GM12878 (cell line): ENCODE results near the gene GRIK4. TPM values are rescaled to one million over a fixed set of nuclear protein-coding genes. Genes with fewer than 3 reads are reported as not detected.

Source experiments
- ATAC-seq: fragments of 200-7000 bp; cut with Tn5 transposase; 3 replicates; pipeline ENCODE4 v1.9.1; 2020; ENCODE audit warnings: mild to moderate bottlenecking, moderate library complexity
- BruUV-seq: library from RNA; stranded (reverse); fragments of 400-500 nt; replicated peaks from 2 replicates; lab custom pipeline; 2021; lab: Mats Ljungman, UMichigan
- CTCF ChIA-PET: fragments of 300-600 bp; sonication (Branson Sonifier 250); formaldehyde crosslinking; extraction: SDS; loops from one replicate; lab custom pipeline; 2021; ENCODE audit warnings: inconsistent platforms; lab: Yijun Ruan, JAX
- POLR2A ChIA-PET: fragments of 350-600 bp; formaldehyde crosslinking; extraction: SDS; loops from one replicate; lab custom pipeline; 2021; ENCODE audit warnings: inconsistent platforms; lab: Charles Lee
- RAD21 ChIA-PET: fragments of 300-600 bp; sonication (Branson Sonifier 250); formaldehyde crosslinking; loops from one replicate; lab custom pipeline; 2023; ENCODE audit warnings: antibody characterized with exemption; ENCODE audit not compliant: unreplicated experiment; lab: Charles Lee
- SMC1A ChIA-PET: fragments of 300-600 bp; sonication (Branson Sonifier 250); formaldehyde crosslinking; loops from one replicate; lab custom pipeline; 2023; ENCODE audit not compliant: unreplicated experiment, uncharacterized antibody; lab: Charles Lee
- DNase-seq: peaks from one replicate; pipeline ENCODE4 v3.0.0-alpha.2; 2011; ENCODE audit warnings: low read depth, low spot score
- FAIRE-seq: peaks from 3 replicates; lab custom pipeline; 2011; peaks lifted over from hg19 to GRCh38; lab: Jason Lieb, UNC
- H2AFZ ChIP-seq: 2 replicates; pipeline ENCODE4 v1.6.0; 2011; ENCODE audit warnings: low read depth, low read length, control low read depth; ENCODE audit not compliant: control insufficient read depth
- H3K27ac ChIP-seq: 2 replicates; pipeline ENCODE4 v1.5.1; 2011; ENCODE audit warnings: control low read depth; ENCODE audit not compliant: control insufficient read depth, insufficient read depth
- H3K27me3 ChIP-seq, 2 experiments: replicated peaks in 1 of 2; 2 replicates each; pipeline versions ENCODE4 v1.6.0 to v1.6.1; 2011; ENCODE audit warnings: low read length in 1 of 2; ENCODE audit not compliant: control insufficient read depth in 2 of 2, insufficient read depth in 2 of 2
- H3K36me3 ChIP-seq, 2 experiments: 2 replicates each; pipeline ENCODE4 v1.5.1; 2011; ENCODE audit warnings: low read length in 1 of 2; ENCODE audit not compliant: control insufficient read depth in 2 of 2, insufficient read depth in 2 of 2
- H3K4me1 ChIP-seq: 2 replicates; pipeline ENCODE4 v1.6.1; 2011; ENCODE audit warnings: mild to moderate bottlenecking, low read length, moderate library complexity, mixed read lengths; ENCODE audit not compliant: control insufficient read depth, insufficient read depth
- H3K4me2 ChIP-seq: 2 replicates; pipeline ENCODE4 v1.6.0; 2011; ENCODE audit warnings: control low read depth; ENCODE audit not compliant: control insufficient read depth, insufficient read depth
- H3K4me3 ChIP-seq: fragments of 200-600 bp; sonication (generic); 2 replicates; pipeline ENCODE4 v1.5.1; 2016
- H3K79me2 ChIP-seq: 2 replicates; pipeline ENCODE4 v1.6.0; 2011; ENCODE audit warnings: low read length; ENCODE audit not compliant: control insufficient read depth, insufficient read depth
- H3K9ac ChIP-seq: 2 replicates; pipeline ENCODE4 v1.8.0; 2011; ENCODE audit warnings: low read length, control low read depth, mixed read lengths; ENCODE audit not compliant: control insufficient read depth, insufficient read depth
- H3K9me3 ChIP-seq: replicated peaks from 3 replicates; pipeline ENCODE4 v1.5.1; 2011; ENCODE audit warnings: mild to moderate bottlenecking, low read length; ENCODE audit not compliant: control insufficient read depth, insufficient read depth
- H4K20me1 ChIP-seq: 2 replicates; pipeline ENCODE4 v1.6.0; 2011; ENCODE audit not compliant: control insufficient read depth, insufficient read depth
- BCL3 ChIP-seq: IDR thresholded peaks from 2 replicates; pipeline ENCODE4 v1.6.1; 2011; ENCODE audit warnings: borderline replicate concordance, low read depth, mild to moderate bottlenecking, moderate library complexity, low read length; ENCODE audit not compliant: insufficient read depth, poor library complexity, severe bottlenecking
- BCLAF1 ChIP-seq: fragments of 450-650 bp; IDR thresholded peaks from 2 replicates; pipeline ENCODE4 v1.6.1; 2017; ENCODE audit warnings: antibody characterized with exemption, mild to moderate bottlenecking, moderate library complexity
- CEBPB ChIP-seq, 2 experiments: fragments of 150-350 bp in 1 of 2; IDR thresholded peaks; 2 replicates each; pipeline ENCODE4 v1.6.1; 2012 to 2014; ENCODE audit warnings: low read depth in 2 of 2, low read length in 2 of 2, borderline replicate concordance in 1 of 2, inconsistent platforms in 1 of 2
- CREB1 ChIP-seq: IDR thresholded peaks from 2 replicates; pipeline ENCODE4 v1.6.1; 2012; ENCODE audit warnings: low read depth, mild to moderate bottlenecking, inconsistent platforms
- CTCF ChIP-seq, 3 experiments: IDR thresholded peaks in 2 of 3; conservative IDR thresholded peaks in 1 of 3; 2 replicates each; pipeline ENCODE4 v1.5.1; 2011; ENCODE audit warnings: low read depth in 3 of 3, low read length in 3 of 3, mild to moderate bottlenecking in 3 of 3, control low read depth in 2 of 3, moderate library complexity in 2 of 3, inconsistent platforms in 1 of 3, mixed read lengths in 1 of 3; ENCODE audit not compliant: control insufficient read depth in 2 of 3, insufficient read depth in 1 of 3; ENCODE audit errors: extremely low read depth in 1 of 3
- IRF5 ChIP-seq: fragments of 450-650 bp; IDR thresholded peaks from 2 replicates; pipeline ENCODE4 v1.6.1; 2017; ENCODE audit warnings: borderline replicate concordance
- KDM1A ChIP-seq: fragments of 200-600 bp; sonication (generic); IDR thresholded peaks from 2 replicates; pipeline ENCODE4 v1.6.1; 2016; ENCODE audit warnings: borderline replicate concordance
- MXI1 ChIP-seq: fragments of 150-350 bp; IDR thresholded peaks from 2 replicates; pipeline ENCODE4 v1.6.1; 2011; ENCODE audit warnings: low read depth, mild to moderate bottlenecking, inconsistent platforms, low read length, improper control_type of control experiment
- NFXL1 ChIP-seq: fragments of 450-650 bp; IDR thresholded peaks from 2 replicates; pipeline ENCODE4 v1.6.1; 2017; ENCODE audit warnings: antibody characterized with exemption, mild to moderate bottlenecking, borderline replicate concordance
- SREBF2 ChIP-seq: IDR thresholded peaks from 2 replicates; pipeline ENCODE4 v1.6.1; 2012; ENCODE audit warnings: mild to moderate bottlenecking, low read length
- TAF1 ChIP-seq: IDR thresholded peaks from 2 replicates; pipeline ENCODE4 v1.6.1; 2011; ENCODE audit warnings: mild to moderate bottlenecking, low read depth, low read length, borderline replicate concordance
- TARDBP ChIP-seq: IDR thresholded peaks from 2 replicates; pipeline ENCODE4 v1.6.1; 2016; ENCODE audit warnings: borderline replicate concordance
- ZNF207 ChIP-seq: fragments of 450-650 bp; IDR thresholded peaks from 2 replicates; pipeline ENCODE4 v1.6.1; 2014; ENCODE audit warnings: antibody characterized with exemption, mild to moderate bottlenecking, borderline replicate concordance
- ZNF384 ChIP-seq: IDR thresholded peaks from 2 replicates; pipeline ENCODE4 v1.6.1; 2012; ENCODE audit warnings: low read depth, mild to moderate bottlenecking, low read length, improper control_type of control experiment, borderline replicate concordance
- ZNF622 ChIP-seq: fragments of 450-650 bp; IDR thresholded peaks from 2 replicates; pipeline ENCODE4 v1.6.1; 2017; ENCODE audit warnings: mild to moderate bottlenecking, inconsistent platforms
- WGBS: methylation state at CpG from one replicate; pipeline ENCODE4 v1.1.6; 2016; ENCODE audit warnings: low lambda C conversion rate; ENCODE audit not compliant: insufficient replicate concordance, insufficient coverage; ENCODE audit errors: missing lambda C conversion rate; 5-methylcytosine and 5-hydroxymethylcytosine counted together
- in situ Hi-C: fragments of 300-500 bp; cut with MboI; formaldehyde crosslinking; loops from 9 replicates; pipeline ENCODE4 v1.14.3; 2018; ENCODE audit warnings: mixed read lengths
- intact Hi-C: fragments of 100-400 bp; cut with micrococcal nuclease; formaldehyde crosslinking; loops from one replicate; pipeline ENCODE4 v1.14.2; 2022; ENCODE audit not compliant: unreplicated experiment
- polyA plus RNA-seq, 11 experiments: library from polyadenylated mRNA; depleted of rRNA in 4 of 11; unstranded in 6 of 11; stranded (reverse) in 5 of 11; fragments of >200 nt; fragmentation: Nextera tagmentation in 4 of 11; fragmentation: Illumina TruSeq in 1 of 11; extraction: Ambion mirVana in 4 of 11; extraction: Trizol in 1 of 11; gene quantifications; 1 replicate in 1 of 11; 2 replicates in 10 of 11; pipeline versions ENCODE4 v1.2.1 to v1.2.3, GENCODE V29; 2011 to 2016; ENCODE audit warnings: inconsistent platforms in 2 of 11, missing spikeins in 2 of 11, low read depth in 1 of 11
- total RNA-seq, 4 experiments: library from RNA; depleted of rRNA in 3 of 4; stranded (reverse); fragments of >200 nt in 3 of 4; fragmentation: Illumina TruSeq in 1 of 4; extraction: Trizol in 1 of 4; gene quantifications; 2 replicates each; pipeline versions ENCODE4 v1.2.1 to v1.2.3, GENCODE V29; 2013 to 2021

The GRIK4 gene
- total and polyA plus RNA-seq, 10 of the 15 experiments (the other 5 are each of a cell fraction or from before 2014, with no cell fraction given): 0.33 to 3.6 (median 0.72) TPM

GRCh38 chr11:120587299-120587698 lies 75.8 kb downstream of the GRIK4 start:
- Histone ChIP-seq H3K79me2 (no peaks in the 10 kb centered on the region), H3K9me3 (no peaks in the 10 kb centered on the region; the same call in 2 of the 3 replicates), H3K36me3 (no peaks in the 10 kb centered on the region; a peak in 1 of 4 replicates), H3K27ac (no peak overlapping the region), H3K4me3 (no peak overlapping the region), H2AFZ (no peak overlapping the region), H4K20me1 (no peaks in the 10 kb centered on the region), H3K27me3 (no peaks in the 10 kb centered on the region), H3K4me2 (no peak overlapping the region), H3K9ac (no peak overlapping the region), H3K4me1 (no peaks in the 10 kb centered on the region)
- no peak for FAIRE-seq
- in situ Hi-C loops (no loop called here), intact Hi-C loops (no loop called here)
- WGBS: 41% methylated on average over 4 of the region's 4 CpGs
- DNase-seq: no peak
- ChIA-PET SMC1A (interaction anchor here (0.6 to 2.1 kb wide), 6 partner anchors 8 to 100 kb away, joined by 3 to 10 read pairs (median 3); no protein-coding TSS in a partner anchor), CTCF (interaction anchor here (0.9 to 1.3 kb wide), 3 partner anchors 12 to 98 kb away, joined by 3 to 4 read pairs (median 3); no protein-coding TSS in a partner anchor), RAD21 (interaction anchor here (1.0 to 1.6 kb wide), 2 partner anchors 69 to 97 kb away, joined by 3 to 5 read pairs; no protein-coding TSS in a partner anchor), POLR2A (interaction anchor here (1.0 kb wide), 1 partner anchor 24 kb away, joined by 3 read pairs; no protein-coding TSS in a partner anchor)
- BruUV-seq: no TSS peak
- no peak for TF ChIP-seq NFXL1
- TF ChIP-seq BCLAF1: no peak
- no peak for TF ChIP-seq SREBF2
- TF ChIP-seq ZNF207: no peak
- TF ChIP-seq MXI1: no peak
- no peak for TF ChIP-seq CTCF (IDR thresholded peaks at IDR 0.05 in 2 of 3, conservative IDR thresholded peaks at IDR 0.05 in 1 of 3; ENCODE audit: control insufficient read depth in 2 of 3, extremely low read depth in 1 of 3, insufficient read depth in 1 of 3, low read depth in 3 of 3, low read length in 3 of 3)
- no peak for TF ChIP-seq ZNF384
- TF ChIP-seq CREB1: no peak
- TF ChIP-seq ZNF622: no peak
- no peak for TF ChIP-seq TARDBP
- no peak for TF ChIP-seq CEBPB (IDR thresholded peaks at IDR 0.05; ENCODE audit: borderline replicate concordance in 1 of 2, low read depth in 2 of 2, low read length in 2 of 2)
- TF ChIP-seq IRF5: no peak
- TF ChIP-seq KDM1A: no peak
- no peak for TF ChIP-seq TAF1
- TF ChIP-seq BCL3: no peak
- no peak for ATAC-seq
